ENCODE measurements around the gene DNAJC8.

DNA sequence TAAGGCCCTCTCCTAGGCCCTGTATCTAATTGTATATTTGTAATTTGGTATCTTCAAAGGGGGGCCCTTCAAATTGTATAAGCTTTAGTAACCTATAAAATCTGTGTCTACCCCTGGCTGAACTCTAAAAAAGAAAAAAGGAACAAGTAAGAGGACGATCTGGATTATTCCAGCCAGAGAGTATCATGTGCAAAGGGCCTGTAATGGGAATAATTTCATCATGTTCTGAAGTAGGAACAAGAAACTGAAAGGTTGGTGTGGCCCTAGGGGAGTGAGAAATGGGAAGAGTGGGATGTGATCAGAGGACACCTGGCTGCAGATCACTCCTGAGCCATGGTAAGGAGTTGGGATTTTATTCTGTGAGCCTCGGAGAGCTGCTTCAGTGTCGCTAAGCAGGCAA, 71.1 kb downstream of the DNAJC8 start:
- TF ChIP-seq, protein P1, sequence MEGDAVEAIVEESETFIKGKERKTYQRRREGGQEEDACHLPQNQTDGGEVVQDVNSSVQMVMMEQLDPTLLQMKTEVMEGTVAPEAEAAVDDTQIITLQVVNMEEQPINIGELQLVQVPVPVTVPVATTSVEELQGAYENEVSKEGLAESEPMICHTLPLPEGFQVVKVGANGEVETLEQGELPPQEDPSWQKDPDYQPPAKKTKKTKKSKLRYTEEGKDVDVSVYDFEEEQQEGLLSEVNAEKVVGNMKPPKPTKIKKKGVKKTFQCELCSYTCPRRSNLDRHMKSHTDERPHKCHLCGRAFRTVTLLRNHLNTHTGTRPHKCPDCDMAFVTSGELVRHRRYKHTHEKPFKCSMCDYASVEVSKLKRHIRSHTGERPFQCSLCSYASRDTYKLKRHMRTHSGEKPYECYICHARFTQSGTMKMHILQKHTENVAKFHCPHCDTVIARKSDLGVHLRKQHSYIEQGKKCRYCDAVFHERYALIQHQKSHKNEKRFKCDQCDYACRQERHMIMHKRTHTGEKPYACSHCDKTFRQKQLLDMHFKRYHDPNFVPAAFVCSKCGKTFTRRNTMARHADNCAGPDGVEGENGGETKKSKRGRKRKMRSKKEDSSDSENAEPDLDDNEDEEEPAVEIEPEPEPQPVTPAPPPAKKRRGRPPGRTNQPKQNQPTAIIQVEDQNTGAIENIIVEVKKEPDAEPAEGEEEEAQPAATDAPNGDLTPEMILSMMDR (conservative IDR thresholded peaks at IDR 0.05; ENCODE audit: low read depth, low read length): no peak
- TF ChIP-seq POLR2A (IDR thresholded peaks at IDR 0.05; ENCODE audit: low read depth, low read length) (no peak), RFX5 (IDR thresholded peaks at IDR 0.05; ENCODE audit: low read depth, low read length) (no peak), SMC3 (IDR thresholded peaks at IDR 0.05; ENCODE audit: low read depth, low read length) (no peak), CHD1 (IDR thresholded peaks at IDR 0.05; ENCODE audit: low read depth, low read length) (no peak), RCOR1 (IDR thresholded peaks at IDR 0.05; ENCODE audit: insufficient replicate concordance, low read length) (no peak)
- TF ChIP-seq, protein P2, sequence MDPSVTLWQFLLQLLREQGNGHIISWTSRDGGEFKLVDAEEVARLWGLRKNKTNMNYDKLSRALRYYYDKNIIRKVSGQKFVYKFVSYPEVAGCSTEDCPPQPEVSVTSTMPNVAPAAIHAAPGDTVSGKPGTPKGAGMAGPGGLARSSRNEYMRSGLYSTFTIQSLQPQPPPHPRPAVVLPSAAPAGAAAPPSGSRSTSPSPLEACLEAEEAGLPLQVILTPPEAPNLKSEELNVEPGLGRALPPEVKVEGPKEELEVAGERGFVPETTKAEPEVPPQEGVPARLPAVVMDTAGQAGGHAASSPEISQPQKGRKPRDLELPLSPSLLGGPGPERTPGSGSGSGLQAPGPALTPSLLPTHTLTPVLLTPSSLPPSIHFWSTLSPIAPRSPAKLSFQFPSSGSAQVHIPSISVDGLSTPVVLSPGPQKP (IDR thresholded peaks at IDR 0.05; ENCODE audit: borderline replicate concordance, low read depth, low read length): no peak
